Measurements from ENCODE around the gene LRRC17.

The LRRC17 gene

GRCh38 chr7:102890292-102890970 is 22.4 kb upstream of the LRRC17 start:
- no peak overlapping the region for H3K4me3 ChIP-seq (ENCODE audit: low read depth, low read length)
- TF ChIP-seq CTCF (IDR thresholded peaks at IDR 0.05; ENCODE audit: borderline replicate concordance, insufficient read depth, low read depth, low read length) = no peak

GRCh38 chr7:102890971-102891692 is 21.7 kb upstream of the LRRC17 start:
- H3K4me3 ChIP-seq (ENCODE audit: low read depth, low read length) = no peak overlapping the region
- no peak for TF ChIP-seq CTCF (IDR thresholded peaks at IDR 0.05; ENCODE audit: borderline replicate concordance, insufficient read depth, low read depth, low read length)

- no peak overlapping the region for H3K4me3 ChIP-seq (ENCODE audit: low read depth, low read length)
- TF ChIP-seq CTCF (IDR thresholded peaks at IDR 0.05; ENCODE audit: borderline replicate concordance, insufficient read depth, low read depth, low read length) = no peak
Observed at GRCh38 chr7:102891693-102892261, 21.0 kb upstream of the LRRC17 start.

GRCh38 chr7:102892631-102893278 is 20.0 kb upstream of the LRRC17 start:
- no peak for TF ChIP-seq CTCF (IDR thresholded peaks at IDR 0.05; ENCODE audit: borderline replicate concordance, insufficient read depth, low read depth, low read length)
- no peak overlapping the region for H3K4me3 ChIP-seq (ENCODE audit: low read depth, low read length)

- TF ChIP-seq CTCF (IDR thresholded peaks at IDR 0.05; ENCODE audit: borderline replicate concordance, insufficient read depth, low read depth, low read length) = no peak
Observed at GRCh38 chr7:102895602-102896001, 17.2 kb upstream of the LRRC17 start.

GRCh38 chr7:102896585-102896984 is 16.2 kb upstream of the LRRC17 start:
- TF ChIP-seq CTCF (IDR thresholded peaks at IDR 0.05; ENCODE audit: borderline replicate concordance, insufficient read depth, low read depth, low read length) = no peak
- H3K4me3 ChIP-seq (ENCODE audit: low read depth, low read length) = no peak overlapping the region

More at GRCh38 chr7:102895602-102896001, 17.2 kb upstream of the LRRC17 start:
- no peak overlapping the region for H3K4me3 ChIP-seq (ENCODE audit: low read depth, low read length)
